HG03139 (cell line): Measurements from ENCODE around the gene S100A1.
"Not testable (repeated sequence)": the region's sequence is repeated elsewhere in the genome, so short reads cannot be mapped to it uniquely, and the experiment has no call there.

Source experiments
- ATAC-seq: cut with Tn5 transposase; IDR thresholded peaks from one replicate; pipeline ENCODE4 v1.9.1; 2021; ENCODE audit not compliant: unreplicated experiment

S100A1 gene

GRCh38 chr1:153629971-153630370 lies 1.7 kb downstream of the S100A1 start:
- no peak for ATAC-seq

- ATAC-seq = no peak
Measured at GRCh38 chr1:153630384-153630783, 2.1 kb downstream of the S100A1 start.

- ATAC-seq = no peak
Measured at GRCh38 chr1:153631047-153632022, 3.1 kb downstream of the S100A1 start.

- ATAC-seq = no peak
Measured at GRCh38 chr1:153633161-153633753, 5.0 kb downstream of the S100A1 start.

- ATAC-seq = peak; percentile 80
Measured at GRCh38 chr1:153633754-153634665, 5.8 kb downstream of the S100A1 start, which contains the start of gene CHTOP. Gene CHTOP, plus strand, starts transcription at chr1:153634066. Its CDS starts 2,523 bp downstream, at chr1:153636589.

GRCh38 chr1:153635872-153636271 lies 7.6 kb downstream of the S100A1 start:
- no peak for ATAC-seq

- no peak for ATAC-seq
Measured at GRCh38 chr1:153636312-153636711, 8.1 kb downstream of the S100A1 start.

GRCh38 chr1:153638261-153638660 lies 10.0 kb downstream of the S100A1 start:
- ATAC-seq = no peak

- ATAC-seq = no peak
Measured at GRCh38 chr1:153639280-153639679, 11.0 kb downstream of the S100A1 start.

- ATAC-seq = not testable (repeated sequence)
Measured at GRCh38 chr1:153640213-153640612, 12.0 kb downstream of the S100A1 start.

GRCh38 chr1:153640861-153641260 lies 12.6 kb downstream of the S100A1 start:
- no peak for ATAC-seq

GRCh38 chr1:153642161-153642560 lies 13.9 kb downstream of the S100A1 start:
- no peak for ATAC-seq

GRCh38 chr1:153643100-153643499 lies 14.9 kb downstream of the S100A1 start:
- ATAC-seq = no peak

- ATAC-seq = no peak
Measured at GRCh38 chr1:153643816-153644215, 15.6 kb downstream of the S100A1 start.

GRCh38 chr1:153646672-153647345 lies 18.6 kb downstream of the S100A1 start:
- no peak for ATAC-seq

GRCh38 chr1:153647346-153647714 lies 19.1 kb downstream of the S100A1 start:
- no peak for ATAC-seq

- ATAC-seq = no peak
Measured at GRCh38 chr1:153648000-153648643, 19.9 kb downstream of the S100A1 start.

- no peak for ATAC-seq
Measured at GRCh38 chr1:153649137-153649862, 21.1 kb downstream of the S100A1 start.

- ATAC-seq = no peak
Measured at GRCh38 chr1:153649863-153650235, 21.6 kb downstream of the S100A1 start.
